GM18520 (cell line): ENCODE measurements around the gene PROSER2.
"Not testable (repeated sequence)": the region's sequence is repeated elsewhere in the genome, so short reads cannot be mapped to it uniquely, and the experiment has no call there.

Experiments used
- ATAC-seq: cut with Tn5 transposase; IDR thresholded peaks from one replicate; pipeline ENCODE4 v1.9.1; 2021; ENCODE audit not compliant: unreplicated experiment

PROSER2 gene

GRCh38 chr10:11832042-11832441 is 8.9 kb downstream of the PROSER2 start:
- no peak for ATAC-seq

GRCh38 chr10:11835061-11835460 is 11.9 kb downstream of the PROSER2 start:
- ATAC-seq, result no peak

- ATAC-seq, result no peak
Measured at GRCh38 chr10:11835704-11836103, 12.5 kb downstream of the PROSER2 start.

GRCh38 chr10:11837372-11838161 is 14.4 kb downstream of the PROSER2 start:
- no peak for ATAC-seq

- ATAC-seq, result no peak
Measured at GRCh38 chr10:11838298-11838852, 15.2 kb downstream of the PROSER2 start.

GRCh38 chr10:11841375-11841774 is 18.2 kb downstream of the PROSER2 start:
- ATAC-seq, result no peak

GRCh38 chr10:11842411-11842810 is 19.3 kb downstream of the PROSER2 start:
- no peak for ATAC-seq

- no peak for ATAC-seq
Measured at GRCh38 chr10:11845113-11845512, 22.0 kb downstream of the PROSER2 start.

GRCh38 chr10:11846542-11846941 is 23.4 kb downstream of the PROSER2 start:
- ATAC-seq, result no peak

- ATAC-seq, result no peak
Measured at GRCh38 chr10:11849277-11849676, 26.1 kb downstream of the PROSER2 start.

- ATAC-seq, result no peak
Measured at GRCh38 chr10:11849911-11850310, 26.8 kb downstream of the PROSER2 start.

GRCh38 chr10:11851910-11852309 is 28.8 kb downstream of the PROSER2 start:
- no peak for ATAC-seq

GRCh38 chr10:11852637-11853036 is 29.5 kb downstream of the PROSER2 start:
- not testable (repeated sequence) for ATAC-seq

GRCh38 chr10:11853468-11853867 is 30.3 kb downstream of the PROSER2 start:
- ATAC-seq, result no peak

- ATAC-seq, result no peak
Measured at GRCh38 chr10:11854301-11854700, 31.1 kb downstream of the PROSER2 start.

- ATAC-seq, result no peak
Measured at GRCh38 chr10:11856089-11856488, 32.9 kb downstream of the PROSER2 start.

GRCh38 chr10:11856678-11857077 is 33.5 kb downstream of the PROSER2 start:
- ATAC-seq, result no peak

GRCh38 chr10:11858093-11858492 is 34.9 kb downstream of the PROSER2 start:
- ATAC-seq, result no peak

- ATAC-seq, result no peak
Measured at GRCh38 chr10:11861341-11861740, 38.2 kb downstream of the PROSER2 start.

GRCh38 chr10:11861811-11862428 is 38.8 kb downstream of the PROSER2 start:
- no peak for ATAC-seq

GRCh38 chr10:11863353-11864109 is 40.4 kb downstream of the PROSER2 start:
- ATAC-seq, result peak; percentile 100

- no peak for ATAC-seq
Measured at GRCh38 chr10:11864727-11865126, 41.6 kb downstream of the PROSER2 start.
